Loucy (cell line): Measurements from ENCODE around the gene CLMN.

ENCODE experiments used
- CTCF ChIP-seq: fragments of 200-600 bp; sonication (generic); conservative IDR thresholded peaks from 2 replicates; pipeline ENCODE4 v1.5.1; 2014; ENCODE audit warnings: mild to moderate bottlenecking, antibody characterized with exemption, low read length
- EZH2phosphoT487 ChIP-seq: fragments of 200-600 bp; IDR thresholded peaks from 2 replicates; pipeline ENCODE4 v1.6.1; 2018; ENCODE audit warnings: antibody characterized with exemption, mild to moderate bottlenecking, moderate library complexity, borderline replicate concordance

DNA sequence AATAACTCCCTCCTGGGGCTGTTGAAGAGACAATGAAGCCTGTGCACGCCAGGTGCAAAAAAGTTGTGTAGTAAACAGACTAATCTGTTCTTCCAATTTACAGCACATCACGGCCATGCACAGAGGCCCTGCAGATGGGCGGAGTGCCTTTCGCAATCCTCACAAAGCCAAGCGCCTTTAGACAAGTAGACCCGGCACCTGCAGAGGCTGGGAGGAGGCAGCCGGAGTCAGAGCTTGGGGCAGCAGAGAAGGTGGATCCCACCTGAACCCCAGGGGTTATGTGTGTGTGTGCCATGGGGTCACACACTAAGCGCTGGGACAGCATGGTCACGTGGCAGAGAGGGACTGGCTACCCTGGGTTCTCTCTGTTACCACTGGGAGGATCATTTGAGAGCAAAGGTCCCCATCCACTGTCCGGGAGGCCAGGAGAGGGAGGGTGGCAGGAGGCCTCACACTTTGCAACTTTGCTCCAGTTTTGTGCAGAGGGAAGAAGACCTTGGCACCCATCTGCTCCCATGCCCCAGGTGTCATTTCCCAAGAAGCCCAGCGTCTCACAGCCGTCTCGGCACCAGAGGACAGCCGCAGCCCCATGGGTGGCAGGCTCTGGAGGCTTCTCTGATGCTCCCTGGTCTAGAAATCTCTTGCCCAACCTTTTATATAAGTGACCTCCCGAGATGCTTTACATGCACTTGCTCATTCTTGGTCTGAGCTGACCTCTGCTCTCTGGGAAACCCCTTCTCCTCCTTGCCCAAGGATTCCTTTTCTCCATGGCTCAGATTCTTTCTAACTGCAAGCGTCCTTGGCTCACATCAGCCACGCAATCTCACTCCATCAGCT lies 82.4 kb downstream of the CLMN start:
- TF ChIP-seq CTCF = no peak
- no peak for TF ChIP-seq EZH2phosphoT487
